SKM-1 treated with dmso at 0.1 percent for 144 hours (cell line): ENCODE results near the gene PPP2R2C.

Experiments
- DNase-seq: peaks from one replicate; lab custom pipeline; 2025; ENCODE audit not compliant: unreplicated experiment; lab: John Stamatoyannopoulos, UW

PPP2R2C gene

GRCh38 chr4:6449746-6450369 lies 22.6 kb downstream of the PPP2R2C start:
- no peak for DNase-seq

GRCh38 chr4:6449335-6449734 lies 23.1 kb downstream of the PPP2R2C start:
- no peak for DNase-seq

- DNase-seq, result no peak
Measured at GRCh38 chr4:6448476-6449170, 23.8 kb downstream of the PPP2R2C start.

- no peak for DNase-seq
Measured at GRCh38 chr4:6447672-6448171, 24.7 kb downstream of the PPP2R2C start.

GRCh38 chr4:6446538-6447451 lies 25.6 kb downstream of the PPP2R2C start:
- DNase-seq, result no peak

GRCh38 chr4:6446130-6446482 lies 26.3 kb downstream of the PPP2R2C start:
- no peak for DNase-seq

- DNase-seq, result no peak
Measured at GRCh38 chr4:6445403-6446129, 26.8 kb downstream of the PPP2R2C start.

GRCh38 chr4:6444582-6444981 lies 27.8 kb downstream of the PPP2R2C start:
- no peak for DNase-seq

- no peak for DNase-seq
Measured at GRCh38 chr4:6443035-6444023, 29.1 kb downstream of the PPP2R2C start.

- DNase-seq, result no peak
Measured at GRCh38 chr4:6442555-6442954, 29.9 kb downstream of the PPP2R2C start.

GRCh38 chr4:6441758-6442157 lies 30.7 kb downstream of the PPP2R2C start:
- DNase-seq, result no peak

GRCh38 chr4:6441202-6441582 lies 31.2 kb downstream of the PPP2R2C start:
- no peak for DNase-seq

- DNase-seq, result no peak
Measured at GRCh38 chr4:6440506-6441201, 31.8 kb downstream of the PPP2R2C start.

GRCh38 chr4:6439120-6439762 lies 33.2 kb downstream of the PPP2R2C start:
- DNase-seq, result no peak

- DNase-seq, result no peak
Measured at GRCh38 chr4:6437826-6438238, 34.6 kb downstream of the PPP2R2C start.

- no peak for DNase-seq
Measured at GRCh38 chr4:6435010-6435409, 37.4 kb downstream of the PPP2R2C start.

- no peak for DNase-seq
Measured at GRCh38 chr4:6430927-6431326, 41.5 kb downstream of the PPP2R2C start.

GRCh38 chr4:6427439-6428090 lies 44.8 kb downstream of the PPP2R2C start:
- no peak for DNase-seq
